Caki2 (cell line): ENCODE data around the gene C1orf116. TPM values are rescaled to one million over a fixed set of nuclear protein-coding genes. Genes with fewer than 3 reads are reported as not detected.
"Not testable (repeated sequence)": the region's sequence is repeated elsewhere in the genome, so short reads cannot be mapped to it uniquely, and the experiment has no call there.

Experiments used
- DNase-seq: peaks from one replicate; pipeline ENCODE4 v3.0.0-alpha.2; 2015; ENCODE audit warnings: low read depth
- in situ Hi-C: cut with HindIII; loops from 2 replicates; pipeline ENCODE4 v1.10.0; 2016; ENCODE audit warnings: low sequenced_read_pairs, low pct_unique_long_range_greater_than_20kb, mixed read lengths
- total RNA-seq: library from RNA; depleted of rRNA; stranded (reverse); fragments of >200 nt; shearing (Covaris generic); gene quantifications from 2 replicates; pipeline ENCODE4 v1.2.3, GENCODE V29; 2014; ENCODE audit warnings: low replicate concordance

Gene C1orf116
- total RNA-seq, 1 experiment from 2014 or later, result 1.7 TPM

DNA sequence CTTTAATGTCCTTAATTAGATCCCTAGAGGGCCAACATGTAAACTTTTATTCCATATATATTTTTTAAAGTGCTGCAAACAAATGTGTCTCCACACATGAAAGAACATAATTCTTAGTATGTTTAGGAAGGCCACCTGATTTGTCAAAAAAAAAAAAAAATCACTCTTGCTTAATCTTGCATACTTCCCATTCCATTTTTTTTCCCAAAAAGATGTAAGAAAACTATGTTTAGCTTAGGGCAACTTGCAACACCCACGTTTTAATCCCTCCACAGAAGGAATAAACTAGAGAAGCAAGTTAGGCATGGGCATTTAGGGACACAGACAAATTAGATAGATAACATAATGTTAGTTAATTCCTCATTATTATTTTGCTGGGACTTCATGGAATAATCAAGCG, 12.9 kb upstream of the C1orf116 start:
- DNase-seq, result no peak
- in situ Hi-C loops, result no loop called here

DNA sequence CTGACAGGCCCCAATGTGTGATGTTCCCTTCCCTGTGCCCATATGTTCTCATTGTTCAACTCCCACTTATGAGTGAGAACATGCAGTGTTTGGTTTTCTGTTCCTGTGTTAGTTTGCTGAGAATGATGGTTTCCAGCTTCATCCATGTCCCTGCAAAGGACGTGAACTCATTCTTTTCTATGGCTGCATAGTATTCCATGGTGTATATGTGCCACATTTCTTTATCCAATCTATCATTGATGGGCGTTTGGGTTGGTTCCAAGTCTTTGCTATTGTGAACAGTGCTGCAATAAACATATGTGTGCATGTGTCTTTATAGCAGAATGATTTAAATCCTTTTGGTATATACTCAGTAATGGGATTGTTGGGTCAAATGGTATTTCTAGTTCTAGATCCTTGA, 8.8 kb upstream of the C1orf116 start:
- DNase-seq, in situ Hi-C loops: not testable (repeated sequence)

DNA sequence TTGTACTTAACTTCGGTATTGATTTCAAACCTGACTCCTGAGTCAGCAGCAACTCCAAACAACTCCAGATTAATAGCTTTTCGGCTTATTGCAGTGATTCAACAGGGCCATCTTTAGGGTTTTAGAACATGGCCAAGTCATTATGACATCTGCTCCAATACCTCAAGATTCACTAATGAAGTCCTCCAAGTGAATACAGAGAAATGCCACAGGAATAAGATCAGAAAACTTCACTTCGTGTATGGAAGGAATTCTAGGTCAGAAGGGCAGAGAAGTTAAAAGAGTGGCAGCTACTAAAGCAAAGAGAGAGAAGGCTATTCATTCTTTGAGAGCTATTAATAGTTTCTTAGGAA, 7.6 kb upstream of the C1orf116 start:
- in situ Hi-C loops, result no loop called here

DNA sequence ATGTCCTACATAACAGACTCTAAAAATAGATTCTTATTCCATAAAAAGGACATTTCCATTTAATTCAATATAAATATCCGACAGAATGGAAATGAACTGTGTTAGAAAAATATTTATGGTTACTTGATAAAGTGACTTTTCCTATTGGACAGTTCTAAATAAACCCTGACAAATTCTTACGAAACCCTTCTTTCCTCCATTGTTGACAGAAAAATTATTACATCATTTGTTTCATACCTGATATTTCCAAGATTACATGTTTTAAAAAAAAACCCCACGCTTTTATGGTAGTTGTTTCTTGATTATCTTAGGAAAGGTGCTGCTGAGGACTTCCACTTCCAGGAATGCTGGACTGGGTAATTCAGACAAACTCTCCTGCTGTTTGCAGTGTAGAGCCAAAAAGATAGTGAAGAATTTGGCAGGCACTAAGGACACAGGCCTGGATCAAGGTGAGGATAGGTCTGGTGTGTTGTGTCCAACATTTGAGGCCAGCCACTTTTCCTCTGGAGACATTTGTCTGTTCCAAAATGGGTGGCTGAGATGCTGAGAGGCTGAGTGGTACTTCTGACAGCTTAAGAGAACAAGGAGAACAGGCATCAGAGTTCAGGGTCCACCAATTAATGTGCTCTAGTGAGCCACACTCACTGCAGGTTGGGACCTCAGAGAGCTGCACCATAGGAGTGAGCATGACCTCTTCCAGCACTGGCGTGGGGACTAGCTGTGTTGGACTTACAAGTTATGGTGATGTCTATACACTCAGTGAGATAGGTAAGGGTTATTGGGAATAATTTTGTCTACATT, 7.0 kb upstream of the C1orf116 start:
- in situ Hi-C loops, result no loop called here
- DNase-seq, result no peak

More for the DNA sequence above, 7.6 kb upstream of the C1orf116 start:
- no peak for DNase-seq

DNA sequence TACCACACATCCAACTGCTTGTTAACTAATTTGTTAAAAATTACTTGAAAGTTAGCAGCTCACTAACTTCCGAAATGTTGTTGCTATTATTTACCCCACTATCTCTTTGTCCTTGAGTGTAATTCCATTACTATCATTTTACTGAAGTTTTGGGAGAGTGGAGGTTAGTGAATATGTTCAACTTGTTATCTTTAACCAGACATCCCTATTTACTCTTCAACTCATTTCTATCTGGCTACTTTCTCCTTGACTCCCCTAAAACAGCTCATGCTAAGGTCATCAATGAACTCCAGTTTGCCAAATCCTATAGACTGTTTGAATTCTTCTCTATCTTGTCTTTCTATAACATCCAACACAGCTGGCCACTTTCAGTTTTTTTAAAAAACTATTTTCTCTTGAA, 4.3 kb upstream of the C1orf116 start:
- in situ Hi-C loops, result no loop called here
- no peak for DNase-seq

DNA sequence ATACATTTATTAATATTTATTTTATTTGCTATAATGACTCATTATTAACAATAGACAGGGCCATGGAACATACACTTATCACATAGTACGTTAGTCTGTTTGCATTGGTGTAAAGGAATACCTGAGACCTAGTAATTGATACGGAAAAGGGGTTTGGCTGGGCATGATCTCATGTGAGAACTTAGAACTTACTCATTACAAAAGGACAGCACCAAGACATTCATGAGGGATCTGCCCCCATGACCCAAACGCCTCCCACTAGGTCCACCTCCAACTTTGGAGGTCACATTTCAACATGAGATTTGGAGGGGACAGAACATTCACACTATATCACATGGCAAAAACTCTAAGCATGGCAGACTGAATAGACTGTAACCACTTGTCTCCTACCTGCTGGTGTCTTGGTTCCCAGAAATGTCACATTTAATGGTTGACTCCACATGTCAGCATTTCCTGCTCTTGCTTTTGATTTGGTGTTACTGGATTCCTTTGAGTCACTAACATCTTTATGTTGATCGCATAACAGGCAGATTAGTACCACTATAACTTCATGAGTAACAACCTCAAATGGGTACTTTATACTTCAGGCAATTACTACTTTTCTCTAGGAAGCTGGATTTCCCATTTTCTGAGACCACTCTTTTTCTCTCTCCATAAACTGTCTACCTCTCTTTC, 3.5 kb upstream of the C1orf116 start:
- no peak for DNase-seq
- in situ Hi-C loops, result no loop called here

DNA sequence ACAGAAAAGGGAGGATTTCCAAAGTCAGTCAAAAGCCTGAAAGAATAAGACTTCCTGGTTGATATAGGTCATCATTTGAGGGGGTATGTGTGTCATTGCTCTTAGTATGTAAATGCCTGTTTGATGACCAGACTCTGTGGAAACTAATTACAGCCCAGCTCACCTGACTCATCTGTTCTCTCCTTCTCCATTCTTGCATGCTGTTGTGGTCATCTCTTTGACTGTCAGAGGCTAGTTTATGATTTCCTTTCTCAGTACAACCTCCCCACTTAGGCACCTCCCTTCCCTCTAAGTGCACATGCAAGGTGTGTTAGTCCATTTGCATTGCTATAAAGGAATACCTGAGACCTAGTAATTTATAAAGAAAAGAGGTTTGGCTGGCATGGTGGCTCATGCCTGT, 2.4 kb upstream of the C1orf116 start:
- in situ Hi-C loops, result no loop called here
- DNase-seq, result peak; percentile 76

DNA sequence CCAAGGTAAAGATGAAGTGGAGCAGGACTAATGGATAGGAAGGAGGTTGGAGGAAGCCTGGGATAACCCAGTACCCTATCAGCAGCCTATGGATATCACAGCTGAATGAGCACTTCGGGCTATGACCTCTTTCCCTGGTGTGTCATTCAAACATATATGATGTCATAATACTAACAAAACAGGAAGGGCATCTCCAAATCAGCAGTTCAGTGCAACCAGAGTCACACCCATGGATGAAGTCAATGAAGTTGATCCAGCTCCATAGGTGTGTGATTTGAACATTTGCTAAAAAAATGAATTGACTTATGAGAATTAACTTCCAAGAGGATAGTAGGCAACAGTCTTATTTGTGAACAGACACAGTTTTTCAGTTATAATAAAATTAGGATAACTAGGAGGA, 1.7 kb upstream of the C1orf116 start:
- in situ Hi-C loops, result no loop called here
- peak; percentile 54 for DNase-seq

DNA sequence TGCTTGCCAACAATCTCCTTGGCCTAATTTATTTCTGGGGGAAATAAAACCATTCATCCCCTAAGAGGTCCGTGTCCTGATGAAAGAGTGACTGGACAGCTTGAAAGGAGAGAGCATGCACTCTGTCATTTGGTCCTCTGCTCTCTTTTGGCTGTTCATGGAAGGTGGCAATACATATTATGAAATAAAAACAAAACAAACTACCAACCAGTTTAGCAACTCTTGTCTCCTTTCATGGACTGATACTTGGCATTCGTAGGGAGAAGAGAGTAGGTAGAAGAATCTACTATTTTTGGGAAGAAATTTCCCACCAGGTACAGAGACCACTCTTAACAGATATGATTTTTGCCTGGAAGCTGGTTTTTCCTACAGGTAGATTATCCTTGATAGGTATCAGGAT, 746 bp upstream of the C1orf116 start:
- in situ Hi-C loops, result no loop called here
- DNase-seq, result no peak

DNA sequence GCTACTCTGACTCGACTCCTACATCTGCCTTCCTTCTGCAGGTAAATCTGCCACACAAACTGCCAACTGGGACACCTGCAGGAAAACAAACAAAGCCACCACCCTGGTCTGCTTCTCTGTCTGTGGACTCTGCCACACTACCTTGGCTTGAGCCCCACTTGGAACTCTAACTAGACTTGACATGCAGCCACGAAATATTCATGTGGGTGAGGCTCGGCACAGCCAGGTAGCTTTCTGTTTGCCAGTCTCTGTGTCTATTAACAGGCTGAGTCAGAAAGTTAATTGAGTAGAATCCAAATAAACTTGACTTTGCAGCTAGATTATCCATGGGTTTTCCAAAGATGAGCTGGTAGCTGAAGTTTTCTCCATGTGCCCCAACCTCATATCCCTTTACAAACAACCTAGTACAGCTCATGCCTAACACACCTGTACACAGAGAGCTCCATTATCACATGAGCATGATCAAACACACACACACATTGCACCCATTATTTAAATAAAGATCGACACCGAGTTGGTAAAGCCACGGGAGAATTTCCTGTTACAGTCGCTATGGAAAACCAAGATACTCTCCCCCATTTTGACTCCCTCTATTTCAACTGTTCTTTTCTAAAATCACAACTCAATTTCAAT, 808 bp downstream of the C1orf116 start:
- in situ Hi-C loops, result no loop called here

DNA sequence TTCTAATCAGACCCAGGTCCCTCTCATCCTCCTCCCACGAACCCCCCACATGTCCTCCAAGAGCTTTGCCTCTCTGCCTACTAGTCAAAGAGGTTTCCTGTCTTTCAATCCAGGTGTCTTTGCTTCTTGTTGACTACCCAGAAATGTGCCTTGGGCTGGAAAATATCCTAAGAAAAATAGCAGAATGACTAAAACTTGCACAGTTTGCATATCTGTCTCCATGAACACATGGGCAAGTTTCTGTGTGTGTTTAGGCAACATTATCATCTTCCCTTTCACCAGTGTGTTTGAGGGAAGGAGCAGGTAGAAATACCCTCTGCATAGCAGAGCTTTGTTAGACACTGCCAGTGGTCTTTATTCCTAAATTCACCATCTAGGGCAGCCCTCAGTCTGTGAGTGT, 1.5 kb downstream of the C1orf116 start:
- in situ Hi-C loops, result no loop called here

More for the DNA sequence above, 808 bp downstream of the C1orf116 start:
- no peak for DNase-seq

DNA sequence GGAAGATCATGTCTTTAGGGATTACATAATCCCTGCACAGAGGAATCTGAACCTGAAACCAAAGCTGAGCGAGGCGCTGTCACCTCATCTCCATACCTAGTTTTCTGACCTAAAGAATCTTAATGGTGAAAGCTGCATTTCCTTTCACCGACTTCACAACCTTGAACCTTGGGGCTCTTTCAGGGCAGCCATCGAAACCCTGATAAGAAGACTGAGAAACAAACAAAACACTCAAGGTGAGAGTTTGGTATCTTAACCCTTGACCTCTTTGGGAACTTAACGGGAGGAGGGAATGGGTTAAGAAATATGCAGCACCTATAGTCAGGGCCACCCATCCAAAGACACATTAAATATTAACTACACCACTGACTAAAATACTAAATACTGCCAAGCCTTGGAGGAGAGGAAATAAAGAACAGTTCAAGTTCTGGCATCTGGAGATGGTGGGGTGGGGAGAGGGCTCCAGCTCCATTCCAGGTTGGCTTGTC, 2.0 kb downstream of the C1orf116 start:
- DNase-seq, result peak; percentile 52
- in situ Hi-C loops, result no loop called here

More for the DNA sequence above, 1.5 kb downstream of the C1orf116 start:
- no peak for DNase-seq

DNA sequence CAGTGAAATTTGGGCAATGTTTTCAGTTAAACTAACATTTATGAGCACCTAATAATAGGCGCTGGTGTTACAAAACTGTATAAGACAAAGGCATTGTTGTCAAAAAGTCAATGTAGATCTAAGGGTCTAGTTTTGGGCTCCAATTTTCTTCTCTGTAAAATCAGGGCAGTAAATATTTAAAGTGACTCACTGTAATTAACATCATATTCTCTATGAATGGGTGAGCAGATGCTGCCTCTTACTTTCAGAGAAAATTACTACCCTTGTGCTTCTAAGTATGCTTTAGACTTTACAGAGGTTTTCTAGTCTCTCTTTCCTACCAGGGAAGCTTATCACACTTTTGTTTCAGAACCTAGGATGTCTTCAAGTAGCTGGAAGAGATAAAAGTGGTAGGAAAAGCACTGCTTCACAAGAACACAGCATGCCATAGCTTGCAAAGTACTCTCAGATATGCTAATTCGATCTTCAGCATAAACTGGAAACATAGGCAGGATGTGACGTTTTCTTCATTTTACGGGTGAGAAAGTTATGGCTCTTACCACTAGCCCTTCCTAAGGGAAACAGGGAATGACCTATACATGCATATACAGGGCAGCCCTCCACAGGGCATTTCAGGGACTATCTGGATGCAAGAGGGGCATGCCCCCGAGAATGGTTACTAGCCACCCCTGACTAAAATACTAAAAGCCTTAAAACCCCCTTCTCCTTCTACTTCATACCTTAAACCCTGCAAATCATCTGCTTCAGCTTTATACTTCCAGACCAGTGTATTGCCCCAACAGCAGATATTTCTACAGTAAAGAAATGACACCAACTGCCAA, 2.6 kb downstream of the C1orf116 start:
- in situ Hi-C loops, result no loop called here
- no peak for DNase-seq

DNA sequence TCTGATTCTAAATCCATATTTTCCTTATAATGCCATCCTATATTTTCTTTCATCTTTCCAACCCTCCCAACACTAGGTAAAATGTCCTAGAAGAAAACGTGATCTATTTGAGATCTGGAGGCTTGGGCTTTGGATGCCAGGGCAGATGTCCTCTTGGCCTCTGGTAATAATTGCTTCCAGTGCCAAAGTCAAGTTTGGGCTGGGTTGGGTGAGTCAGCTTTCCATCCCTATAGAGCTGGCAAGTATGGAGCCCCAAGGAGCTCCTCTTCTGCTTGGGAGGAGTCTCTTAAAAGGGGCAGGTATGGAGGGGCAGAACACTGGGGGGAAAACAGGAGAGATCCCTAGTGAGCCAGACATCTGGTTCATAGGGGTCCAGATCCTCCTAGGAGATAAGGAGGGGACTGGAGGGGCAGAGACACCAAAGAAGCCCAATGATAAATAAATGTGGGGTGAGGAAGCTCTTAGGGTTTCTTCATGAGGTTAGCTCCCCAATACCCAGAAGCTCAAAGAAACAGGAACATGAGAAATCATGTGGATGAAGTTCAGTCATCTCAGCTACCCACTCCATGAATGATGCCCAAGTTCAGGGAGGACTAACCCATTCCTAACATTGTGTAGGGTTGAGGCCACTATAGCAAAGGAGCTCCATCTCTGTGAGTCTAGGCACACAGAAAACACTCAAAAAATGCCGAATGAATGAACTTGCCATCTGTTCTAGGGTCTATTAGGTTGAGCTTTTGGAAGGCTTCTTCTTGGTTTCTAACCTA, 3.5 kb downstream of the C1orf116 start:
- DNase-seq, result no peak
- in situ Hi-C loops, result no loop called here

DNA sequence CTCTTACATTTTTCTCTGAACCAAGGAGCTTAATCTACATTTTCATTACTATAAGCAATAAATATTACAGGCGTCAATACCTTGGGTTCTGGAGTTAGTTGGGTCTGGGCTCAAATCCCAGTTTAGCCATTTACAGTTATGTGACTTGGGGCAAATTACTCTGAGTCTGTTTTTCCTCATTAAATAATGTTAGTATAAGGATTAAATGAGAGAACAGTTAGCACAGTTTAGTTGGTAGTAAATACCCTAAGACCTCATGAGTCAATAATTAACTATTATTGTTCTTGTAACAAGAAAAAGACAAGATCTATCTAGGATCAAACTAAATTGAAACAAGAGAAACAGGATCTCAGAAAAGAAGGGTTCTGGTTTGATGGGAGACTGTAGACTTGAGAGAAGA, 4.6 kb downstream of the C1orf116 start:
- DNase-seq, result no peak
- in situ Hi-C loops, result no loop called here

DNA sequence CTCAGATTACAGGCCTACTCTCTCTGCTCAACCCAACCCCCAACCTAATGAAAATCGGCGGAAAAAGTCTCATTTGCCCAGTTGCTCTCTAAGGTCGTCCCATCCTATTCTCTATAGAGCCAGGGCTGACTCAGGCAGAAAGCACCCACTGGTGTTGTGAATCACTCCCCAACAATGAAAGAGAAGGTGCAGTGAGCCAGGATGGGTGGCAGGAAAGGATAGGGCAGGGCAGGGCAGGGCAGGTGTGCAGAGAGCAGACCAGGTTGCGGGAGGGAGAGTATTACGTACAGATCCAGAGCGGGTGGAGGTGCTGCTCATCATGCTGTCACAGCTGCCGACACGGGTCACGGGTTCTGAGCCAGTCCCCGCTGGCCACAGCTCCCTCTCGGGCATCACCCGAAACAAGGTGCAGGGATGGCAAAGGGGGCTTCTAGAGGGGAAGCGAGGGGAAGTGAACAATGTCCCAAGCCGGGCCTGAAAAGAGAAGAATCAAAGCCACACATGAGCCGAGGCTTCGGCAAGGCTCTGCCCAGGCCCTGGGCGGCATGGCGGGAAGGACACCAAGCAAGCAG, 5.3 kb downstream of the C1orf116 start:
- DNase-seq, result peak; percentile 82
- in situ Hi-C loops, result no loop called here

DNA sequence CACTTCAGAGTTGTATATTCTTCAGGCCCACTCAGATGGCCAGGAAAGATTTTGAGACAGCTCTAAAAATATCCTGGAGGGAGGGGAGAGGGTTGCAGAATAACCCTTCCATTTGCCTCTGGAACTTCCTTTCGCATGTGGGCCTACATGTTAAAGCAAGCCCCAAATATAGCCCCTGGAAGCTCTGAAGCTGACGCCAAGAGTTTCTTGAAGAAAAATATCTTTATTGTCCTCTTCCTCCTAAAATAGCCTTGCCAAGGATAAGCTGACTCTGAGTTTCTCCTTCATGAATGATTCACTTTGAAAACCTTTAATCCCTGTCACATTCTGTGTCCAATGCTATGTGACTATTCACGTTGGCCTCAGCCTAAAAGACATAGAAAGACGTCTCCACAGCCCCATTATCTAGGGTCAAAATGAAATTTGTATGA, 6.4 kb downstream of the C1orf116 start:
- DNase-seq, result no peak
- in situ Hi-C loops, result no loop called here
